BE2C (cell line): Measurements from ENCODE around the gene SLC8A2.

Source experiments
- DNase-seq: peaks from one replicate; pipeline ENCODE4 v3.0.0-alpha.2; 2020
- H3K27me3 ChIP-seq: fragments of 250-450 bp; sonication (Bioruptor Pico); 2 replicates; pipeline ENCODE4 v1.5.1; 2020; ENCODE audit warnings: mild to moderate bottlenecking
- H3K36me3 ChIP-seq: fragments of 250-450 bp; sonication (Bioruptor Pico); 2 replicates; pipeline ENCODE4 v1.5.1; 2020; ENCODE audit warnings: mild to moderate bottlenecking
- H3K4me1 ChIP-seq: fragments of 250-450 bp; sonication (Bioruptor Pico); 2 replicates; pipeline ENCODE4 v1.5.1; 2020
- H3K4me3 ChIP-seq: 2 replicates; pipeline ENCODE4 v1.5.1; 2011; ENCODE audit warnings: low read depth, low read length
- H3K9me3 ChIP-seq: fragments of 250-450 bp; sonication (Bioruptor Pico); 2 replicates; pipeline ENCODE4 v1.5.1; 2020
- CTCF ChIP-seq: IDR thresholded peaks from 2 replicates; pipeline ENCODE4 v1.5.1; 2012; ENCODE audit warnings: mild to moderate bottlenecking, low read depth, low read length

The SLC8A2 gene

GRCh38 chr19:47421244-47421786 lies 50.4 kb downstream of the SLC8A2 start:
- no peak for TF ChIP-seq CTCF
- no peak for DNase-seq
- Histone ChIP-seq H3K4me1 (peaks cover 11% of the 10 kb centered on the region), H3K27me3 (peaks cover 26% of the 10 kb centered on the region), H3K9me3 (no peaks in the 10 kb centered on the region), H3K36me3 (no peaks in the 10 kb centered on the region), H3K4me3 (peak overlapping the region; percentile 22)

GRCh38 chr19:47419789-47420188 lies 51.9 kb downstream of the SLC8A2 start:
- Histone ChIP-seq H3K9me3 (no peaks in the 10 kb centered on the region), H3K4me3 (peak overlapping the region; percentile 18), H3K4me1 (peaks cover 11% of the 10 kb centered on the region), H3K36me3 (no peaks in the 10 kb centered on the region), H3K27me3 (peaks cover 26% of the 10 kb centered on the region)
- no peak for TF ChIP-seq CTCF
- DNase-seq = no peak

GRCh38 chr19:47419030-47419783 lies 52.5 kb downstream of the SLC8A2 start, which contains the start of gene MEIS3:
Gene MEIS3, minus strand, starts transcription at chr19:47419527. Its CDS starts 446 bp downstream, at chr19:47419081.
- H3K27me3 ChIP-seq = peaks cover 26% of the 10 kb centered on the region
- no peaks in the 10 kb centered on the region for H3K9me3 ChIP-seq
- H3K36me3 ChIP-seq = peaks cover 3% of the 10 kb centered on the region; the same call in 1 of the 2 replicates
- peaks cover 11% of the 10 kb centered on the region for H3K4me1 ChIP-seq
- no peak for TF ChIP-seq CTCF
- no peak for DNase-seq
- peak within 1 kb of the TSS; percentile 53 for H3K4me3 ChIP-seq

GRCh38 chr19:47418692-47419029 lies 53.0 kb downstream of the SLC8A2 start:
- no peaks in the 10 kb centered on the region for H3K9me3 ChIP-seq
- H3K4me1 ChIP-seq = peaks cover 11% of the 10 kb centered on the region
- TF ChIP-seq CTCF = no peak
- no peak for DNase-seq
- peaks cover 7% of the 10 kb centered on the region; the same call in 1 of the 2 replicates for H3K36me3 ChIP-seq
- H3K4me3 ChIP-seq = peak overlapping the region; percentile 53
- H3K27me3 ChIP-seq = peaks cover 26% of the 10 kb centered on the region

GRCh38 chr19:47417746-47418691 lies 53.7 kb downstream of the SLC8A2 start:
- Histone ChIP-seq H3K36me3 (peaks cover 7% of the 10 kb centered on the region; the same call in 1 of the 2 replicates), H3K4me1 (peaks cover 11% of the 10 kb centered on the region), H3K4me3 (peak overlapping the region; percentile 53), H3K27me3 (peaks cover 26% of the 10 kb centered on the region), H3K9me3 (no peaks in the 10 kb centered on the region)
- TF ChIP-seq CTCF = no peak
- DNase-seq = no peak
